HG02938 (cell line): ENCODE measurements around the gene MYZAP.

Experiments used
- ATAC-seq: cut with Tn5 transposase; IDR thresholded peaks from one replicate; pipeline ENCODE4 v1.9.1; 2021; ENCODE audit warnings: mild to moderate bottlenecking, moderate library complexity; ENCODE audit not compliant: unreplicated experiment

Gene MYZAP

DNA sequence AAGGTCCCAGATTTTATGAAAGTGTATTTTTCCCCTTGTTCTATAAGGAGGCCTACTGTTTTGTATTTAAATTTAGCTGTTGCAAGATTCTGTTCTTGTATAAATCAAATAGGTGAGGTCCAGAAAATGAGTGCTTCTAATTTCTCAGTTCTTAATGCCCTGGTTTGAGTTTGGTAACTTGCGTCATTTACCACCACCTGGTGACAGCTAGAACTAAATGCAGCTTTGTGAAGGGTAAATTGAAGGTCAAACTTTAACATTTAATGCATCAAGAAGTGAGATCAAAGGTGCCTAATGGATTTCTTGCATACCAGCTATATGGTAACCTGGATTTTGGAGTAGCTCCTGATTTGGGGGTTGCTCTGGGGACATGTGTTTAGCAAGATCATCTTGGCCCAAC is 64.1 kb downstream of the MYZAP start:
- ATAC-seq, result no peak

DNA sequence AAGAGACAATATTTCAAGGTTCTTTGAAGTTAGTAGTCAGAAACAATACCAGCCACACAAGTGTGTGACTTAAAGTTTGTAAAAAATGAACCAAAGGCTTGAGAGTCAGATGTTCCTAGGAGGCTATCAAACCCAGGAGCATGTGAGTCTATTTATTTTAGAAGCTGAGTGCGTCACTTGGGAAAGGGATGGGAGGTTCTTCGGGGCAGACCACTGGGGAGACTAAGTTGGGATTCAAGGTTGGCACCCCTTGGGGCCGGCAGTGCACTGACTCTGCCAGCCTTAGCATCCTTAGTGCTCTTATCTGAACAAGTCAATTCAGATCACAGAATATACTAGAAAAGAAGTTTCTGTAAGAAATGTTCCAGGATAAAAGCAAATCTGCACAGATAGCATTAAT is 64.7 kb downstream of the MYZAP start:
- ATAC-seq, result no peak

DNA sequence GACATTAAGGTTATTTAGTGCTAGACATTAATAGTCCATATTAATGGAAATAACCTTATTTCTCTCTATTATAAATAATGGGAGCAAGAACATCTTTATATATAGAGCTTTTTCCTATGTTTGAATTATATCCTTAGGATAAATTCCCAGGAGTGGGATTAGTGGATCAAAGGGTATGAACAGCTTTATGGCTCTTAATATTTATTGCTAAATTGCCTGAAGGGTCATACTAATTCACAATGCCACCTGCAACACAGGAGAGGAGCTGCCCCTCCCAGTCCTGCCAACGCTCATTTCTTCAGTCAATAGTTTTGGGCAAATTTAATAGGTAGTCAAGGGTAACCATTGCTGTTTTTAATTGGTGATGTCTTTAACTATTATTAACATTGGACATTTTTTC is 65.9 kb downstream of the MYZAP start:
- ATAC-seq, result no peak

DNA sequence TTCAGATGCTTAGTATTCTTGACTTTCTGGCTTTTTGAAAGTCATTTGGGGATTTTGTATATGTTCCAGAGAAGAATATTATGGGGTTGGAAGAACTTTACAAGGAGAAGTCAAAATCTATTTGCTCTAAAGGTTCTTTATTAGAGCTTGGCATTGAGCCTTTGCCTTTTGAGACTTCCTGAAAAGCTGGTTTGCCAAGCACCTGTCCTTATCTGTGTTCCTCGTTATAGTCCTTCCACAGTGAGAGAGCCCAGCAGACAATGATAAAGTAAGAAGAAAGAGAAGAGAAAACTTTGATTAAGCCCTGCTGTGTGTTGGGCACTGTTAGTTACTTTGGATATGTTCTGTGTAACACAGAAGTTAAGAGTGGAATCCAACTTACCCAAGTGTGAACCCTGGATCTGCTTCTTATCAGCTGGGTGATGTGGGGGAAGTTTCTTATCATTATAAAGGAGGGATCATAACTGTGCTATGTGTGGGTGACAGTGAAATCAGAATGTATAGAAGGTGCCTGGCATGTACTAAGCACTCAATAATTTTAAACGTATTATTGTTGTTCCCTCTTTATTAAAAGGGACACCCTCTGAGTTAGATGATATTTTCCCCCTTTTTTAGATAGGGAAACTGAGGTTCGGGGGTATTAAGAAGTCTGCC is 70.5 kb downstream of the MYZAP start:
- ATAC-seq, result no peak

DNA sequence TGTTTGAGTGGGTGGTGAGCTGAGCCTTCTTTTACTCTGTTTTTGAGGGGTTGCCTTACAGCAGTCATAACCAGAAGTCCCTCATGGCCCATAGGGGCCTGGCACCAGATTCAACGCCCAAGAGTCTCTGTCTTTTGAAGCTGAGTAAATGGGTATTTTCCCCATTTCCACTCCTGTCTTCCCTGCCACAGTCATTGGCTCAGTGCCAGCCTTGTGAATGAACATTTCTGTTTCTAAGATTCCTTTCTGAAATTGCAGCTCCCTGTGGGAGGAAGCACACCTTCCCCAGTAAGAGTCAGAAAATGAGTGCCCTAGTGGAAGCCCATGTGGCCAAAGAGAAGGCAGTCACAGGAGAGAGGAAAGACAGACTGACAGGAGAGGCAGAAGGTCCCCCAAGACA is 71.1 kb downstream of the MYZAP start:
- no peak for ATAC-seq

DNA sequence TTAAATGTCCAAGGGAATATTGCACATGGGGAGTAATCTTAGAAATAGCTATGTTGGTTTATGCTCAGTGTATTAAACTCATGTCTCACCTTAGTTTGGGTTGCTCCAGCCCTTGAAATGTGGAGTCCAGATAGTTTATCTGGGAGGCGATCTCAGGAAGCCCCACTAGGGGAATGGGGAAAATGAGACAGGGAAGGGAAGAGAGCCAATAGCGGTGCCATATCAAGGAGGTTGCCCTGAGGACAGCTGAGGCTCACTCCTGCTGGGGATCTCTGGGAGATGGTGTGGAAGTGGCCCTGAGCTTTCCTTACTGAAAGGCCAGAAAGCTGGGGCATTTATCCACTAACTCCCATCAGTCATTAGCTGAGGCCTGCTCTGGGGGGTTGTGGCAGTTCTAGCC is 71.6 kb downstream of the MYZAP start:
- no peak for ATAC-seq

DNA sequence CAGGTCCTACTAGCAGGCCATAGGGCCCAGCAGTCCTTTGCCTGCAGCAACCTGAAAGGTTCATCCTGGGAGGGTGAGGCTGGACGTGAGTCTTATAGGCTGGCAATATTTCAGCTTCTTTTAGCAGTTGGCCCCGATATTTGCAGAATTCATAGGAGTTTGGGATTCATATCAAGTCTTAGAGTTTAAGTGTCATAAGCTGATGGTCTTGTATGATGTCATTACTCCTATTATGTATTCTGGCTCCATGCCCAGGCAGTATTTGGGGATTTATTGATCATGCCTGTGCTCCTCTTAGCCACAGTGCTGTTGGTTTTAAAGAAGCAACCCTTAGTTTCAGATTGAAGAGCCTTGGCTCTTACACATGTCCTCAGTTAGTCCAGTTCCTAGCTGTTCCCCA is 73.5 kb downstream of the MYZAP start:
- no peak for ATAC-seq

DNA sequence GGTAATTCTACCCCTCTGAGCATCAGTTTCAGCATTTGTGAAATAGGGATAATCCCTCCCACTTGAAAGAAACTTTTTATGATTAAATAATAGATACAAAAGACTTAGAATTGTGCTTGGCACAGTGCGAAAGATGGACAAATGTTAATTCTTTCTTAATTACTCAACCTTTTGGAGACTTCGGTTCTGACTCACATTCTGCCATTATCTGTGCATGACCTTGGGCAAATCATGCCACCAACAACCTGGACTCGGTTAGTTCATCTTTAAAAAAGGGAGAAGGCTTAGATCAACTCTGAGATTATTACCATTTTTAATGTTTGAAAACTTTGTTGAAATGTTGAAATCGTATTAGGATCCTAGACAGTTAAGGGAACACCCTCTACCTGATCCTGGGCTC is 74.2 kb downstream of the MYZAP start:
- ATAC-seq, result no peak

DNA sequence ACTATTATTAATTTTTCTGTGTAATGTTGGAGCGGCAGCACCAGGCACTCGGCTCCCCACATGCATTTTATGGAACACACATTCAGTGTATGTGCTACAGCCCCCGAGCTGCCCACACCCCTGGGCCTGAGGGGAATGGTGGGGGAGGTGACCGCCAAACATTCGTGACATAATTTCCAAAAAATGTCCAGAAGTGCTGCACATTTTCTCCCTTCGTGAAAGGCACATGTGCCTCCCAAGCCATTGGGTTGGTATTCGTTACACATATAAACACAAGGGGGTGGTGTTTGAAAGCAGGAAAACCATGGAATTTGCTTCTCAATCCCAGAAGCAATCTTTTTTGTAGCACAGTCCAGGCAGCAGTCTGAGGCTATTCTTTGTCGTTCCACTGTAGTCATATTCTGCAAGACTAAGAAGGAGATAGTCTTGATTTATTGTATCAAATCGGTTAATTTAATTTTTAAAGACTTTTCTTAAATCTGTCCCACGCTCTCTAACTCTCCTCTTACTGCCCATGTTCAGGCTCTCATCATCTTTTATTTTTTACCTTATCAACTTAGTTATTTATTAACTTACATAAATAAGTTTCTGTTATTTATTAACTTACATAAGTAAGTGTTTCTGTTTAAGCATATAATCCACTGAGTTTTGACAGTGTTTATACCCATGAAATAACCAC is 75.6 kb downstream of the MYZAP start:
- ATAC-seq, result no peak

DNA sequence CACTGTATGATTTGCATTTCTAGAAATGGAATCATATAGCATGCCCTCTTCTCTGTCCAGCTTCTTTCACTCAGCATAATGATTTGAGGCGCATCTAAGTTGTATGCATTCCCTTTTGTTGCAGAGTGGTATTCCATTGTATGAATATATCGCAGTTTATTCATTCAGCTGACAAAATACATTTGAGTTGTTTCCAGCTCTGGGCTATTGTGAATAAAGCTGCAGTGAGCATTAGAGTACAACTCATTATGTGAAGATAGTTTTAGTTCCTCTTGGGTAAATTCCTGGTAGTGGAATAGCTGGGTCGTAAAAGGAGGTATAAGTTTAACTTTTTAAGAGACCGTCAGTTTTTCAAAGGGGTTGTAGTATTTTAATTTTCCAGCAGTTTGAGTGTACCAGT is 76.3 kb downstream of the MYZAP start:
- ATAC-seq, result no peak

DNA sequence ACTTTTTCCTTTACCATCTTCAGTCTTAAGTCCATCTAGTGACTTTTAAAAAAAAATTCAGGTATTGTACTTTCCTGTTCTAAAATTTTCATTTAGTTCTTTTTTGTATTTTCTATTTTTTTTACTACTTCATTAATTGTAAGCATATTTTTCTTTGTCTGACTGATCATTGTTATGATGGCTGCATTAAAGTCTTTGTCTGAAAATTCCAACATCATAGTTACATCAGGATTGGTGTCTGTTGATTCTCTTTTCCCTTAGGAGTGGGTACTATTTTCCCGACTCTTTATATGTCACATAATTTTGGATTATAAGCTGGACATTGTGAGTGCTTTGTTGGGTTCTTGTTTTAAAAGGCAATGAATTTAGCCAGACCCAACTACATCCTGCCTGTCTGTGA is 79.9 kb downstream of the MYZAP start:
- no peak for ATAC-seq

DNA sequence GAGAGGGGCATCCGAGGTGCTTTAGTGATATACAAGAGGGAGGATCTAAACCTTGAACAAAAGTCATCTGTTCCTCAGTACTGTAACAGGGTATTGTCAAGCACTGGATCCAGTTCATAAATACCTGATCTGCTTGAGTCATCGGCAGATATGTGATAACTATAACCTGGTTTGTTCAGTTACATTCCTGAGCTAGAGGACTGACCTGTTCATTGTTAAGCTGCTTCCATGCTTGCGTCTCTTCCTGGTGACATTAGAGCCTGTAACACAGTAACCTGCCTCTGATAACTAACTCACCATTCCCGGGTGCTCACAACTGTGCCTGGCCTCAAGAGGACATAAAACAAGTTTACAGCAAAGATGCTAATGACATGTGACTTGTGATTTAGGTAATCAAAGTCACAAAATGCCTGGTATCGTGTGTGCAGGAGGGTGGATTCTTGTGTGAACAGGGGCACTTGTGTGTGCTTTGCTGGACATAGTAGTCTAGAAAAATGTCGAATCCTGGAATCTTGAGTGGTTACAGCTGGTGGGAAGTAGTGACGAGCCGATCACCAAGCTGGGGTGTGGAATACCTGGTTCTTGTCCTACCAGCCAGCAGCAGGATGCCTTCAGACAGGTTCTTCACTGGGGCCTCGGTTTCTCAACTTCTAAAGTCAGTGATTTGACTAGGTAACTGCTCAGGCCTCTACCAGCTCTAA is 83.9 kb downstream of the MYZAP start:
- ATAC-seq, result no peak

DNA sequence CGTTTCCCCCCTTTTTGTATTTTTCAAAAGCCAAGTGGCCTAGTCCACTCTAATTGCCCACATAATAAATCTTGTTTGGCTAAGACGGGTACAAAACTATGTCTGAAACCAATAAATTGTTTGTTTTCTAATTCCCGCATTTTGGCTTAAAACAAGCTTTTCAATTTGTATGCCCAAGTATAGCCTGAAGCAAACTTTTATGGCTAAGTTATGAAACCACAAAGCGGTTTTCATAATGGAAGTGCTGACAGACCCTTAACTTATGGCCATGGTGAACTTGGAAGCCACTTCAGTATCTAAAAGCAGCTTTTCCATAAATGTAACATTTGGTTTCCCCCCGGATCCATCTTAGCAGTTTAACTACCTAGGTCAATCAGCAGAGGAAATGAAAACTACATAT is 84.9 kb downstream of the MYZAP start:
- no peak for ATAC-seq

DNA sequence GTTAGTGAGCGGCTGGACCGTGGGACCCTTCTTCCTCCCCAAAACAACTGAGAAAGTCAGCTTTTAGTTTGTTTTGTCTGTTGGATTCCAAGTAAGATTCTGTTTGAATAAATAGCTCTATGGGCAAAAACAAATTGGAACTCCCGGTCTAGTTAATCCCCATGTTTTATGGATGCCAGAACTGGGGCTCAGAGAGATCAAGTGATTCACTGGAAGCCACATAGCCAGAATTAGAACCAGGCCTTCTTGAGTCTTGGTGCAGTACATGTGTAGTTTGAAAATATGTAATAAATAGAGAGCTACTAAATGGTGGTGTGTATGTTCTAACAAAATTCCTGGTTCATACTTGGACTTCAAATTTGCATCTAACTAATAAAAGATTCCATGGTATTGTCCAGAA is 85.5 kb downstream of the MYZAP start:
- ATAC-seq, result no peak

DNA sequence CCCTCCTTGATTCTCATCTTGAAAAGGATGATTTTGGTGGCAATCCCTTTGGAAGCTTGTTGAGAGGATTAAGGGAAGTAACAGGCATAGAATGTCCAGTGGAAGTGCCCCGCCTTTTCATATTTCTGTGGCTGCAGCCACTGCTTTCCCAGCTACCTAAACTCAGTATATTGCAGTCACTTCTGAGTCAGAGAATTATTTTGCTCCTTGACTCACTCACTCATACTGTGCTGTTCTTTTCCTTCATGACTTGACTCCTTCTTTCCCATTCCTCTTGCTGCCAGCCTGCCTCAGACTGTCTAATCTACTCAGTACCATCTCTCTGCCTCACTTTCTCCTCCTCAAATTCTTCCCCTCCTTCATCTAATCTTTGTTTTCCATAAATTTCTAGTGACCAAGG is 88.3 kb downstream of the MYZAP start:
- no peak for ATAC-seq

DNA sequence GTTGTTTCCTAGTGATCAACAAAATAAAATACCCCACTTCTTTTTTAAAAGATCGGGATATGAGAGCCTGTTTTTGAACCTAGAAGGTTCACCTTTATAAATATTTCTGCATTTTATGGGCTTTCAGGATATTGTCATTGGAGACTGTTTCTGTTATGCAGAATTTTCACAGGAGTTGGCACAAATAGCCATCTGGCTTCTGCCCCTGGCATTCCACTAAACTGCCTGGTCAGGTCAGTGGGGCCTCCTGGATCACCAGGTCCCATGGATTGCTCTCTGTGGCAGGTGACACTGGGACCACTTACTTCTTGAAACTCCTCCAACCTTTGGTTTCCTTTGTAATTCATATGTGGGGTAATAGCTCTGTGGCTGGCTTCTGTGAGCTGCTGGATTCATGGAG is 89.3 kb downstream of the MYZAP start:
- ATAC-seq, result no peak

DNA sequence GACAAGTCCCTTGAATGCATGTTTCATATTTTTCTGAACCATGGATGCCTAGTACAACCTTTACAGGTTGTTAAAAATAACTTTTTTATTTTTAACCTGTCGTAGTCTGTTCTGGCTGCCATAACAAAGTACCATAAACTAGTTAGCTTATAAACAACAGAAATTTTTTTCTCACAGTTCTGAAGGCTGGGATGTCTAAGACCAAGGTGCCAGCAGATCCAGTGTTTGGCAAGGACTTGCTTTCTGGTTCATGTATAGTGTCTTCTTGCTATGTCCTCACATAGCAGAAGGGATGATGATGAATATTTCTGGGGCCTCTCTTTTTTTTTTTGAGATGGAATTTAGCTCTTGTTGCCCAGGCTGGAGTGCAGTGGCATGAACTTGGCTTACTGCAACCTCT is 91.8 kb downstream of the MYZAP start:
- ATAC-seq, result no peak

DNA sequence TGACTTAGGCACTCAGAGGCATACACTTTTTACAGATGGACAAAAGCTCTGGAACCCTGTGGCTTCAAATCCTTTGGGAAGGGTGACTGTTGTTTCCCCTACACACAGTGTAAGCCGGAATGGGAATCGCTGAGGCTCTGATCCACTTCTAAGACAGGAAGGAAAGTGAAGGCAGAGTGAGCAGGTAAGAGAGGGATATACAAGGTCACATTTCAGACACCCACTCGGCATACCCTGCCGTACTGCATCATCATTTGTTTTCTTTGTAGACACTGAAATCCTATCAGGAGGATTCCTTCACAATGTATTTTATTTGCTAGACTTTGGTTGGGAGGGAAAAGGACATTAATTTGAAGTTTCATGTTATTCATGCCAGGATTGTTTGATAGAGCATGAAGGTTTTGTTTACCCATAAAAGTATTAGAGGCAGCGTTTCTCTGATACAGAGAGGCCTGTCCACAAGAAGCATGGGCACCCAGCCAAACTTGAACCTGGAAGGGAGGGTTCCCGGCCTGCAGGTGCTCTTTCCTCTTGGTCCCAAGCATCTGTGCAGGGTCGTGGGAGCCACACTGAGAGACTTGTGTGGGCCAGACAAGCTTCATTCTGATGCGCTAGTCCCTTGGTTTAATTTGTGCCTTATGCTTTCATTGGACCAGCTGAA is 92.9 kb downstream of the MYZAP start:
- no peak for ATAC-seq

DNA sequence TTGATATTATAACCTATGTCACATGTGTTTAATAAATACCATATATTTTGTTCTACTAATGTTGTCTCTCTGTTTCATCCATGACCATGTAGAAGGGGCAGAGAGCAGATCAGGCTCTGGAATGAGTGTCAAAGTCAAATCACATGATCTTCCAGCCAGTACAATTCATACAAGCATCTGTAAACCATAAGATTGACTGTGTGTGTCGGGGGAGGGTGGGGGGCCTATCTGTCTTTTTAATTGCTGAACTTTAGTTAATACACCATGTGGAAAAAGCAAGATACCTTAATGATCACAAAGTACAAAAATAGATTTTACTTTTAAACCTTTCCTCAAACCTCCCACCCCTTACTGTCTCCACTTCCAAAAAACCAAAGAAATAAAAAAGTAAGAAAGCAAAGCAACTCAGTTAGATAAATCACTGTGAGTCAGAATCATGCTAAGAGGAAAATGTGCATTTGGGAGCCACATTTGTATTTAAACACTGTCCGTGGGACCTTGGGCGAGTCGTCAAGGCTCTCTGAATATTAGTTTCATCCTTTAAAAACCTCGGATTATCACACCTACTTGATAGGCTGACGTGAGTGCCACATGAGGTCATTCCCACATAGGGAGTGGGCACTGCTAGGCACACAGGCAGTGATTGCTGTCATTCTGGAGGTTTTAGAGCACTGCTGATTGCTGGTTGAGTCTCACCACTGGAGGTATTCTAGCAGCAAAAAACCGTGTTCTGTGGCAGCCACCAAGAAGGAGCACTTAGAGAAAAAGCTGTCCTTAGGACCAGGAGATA is 93.8 kb downstream of the MYZAP start:
- no peak for ATAC-seq

DNA sequence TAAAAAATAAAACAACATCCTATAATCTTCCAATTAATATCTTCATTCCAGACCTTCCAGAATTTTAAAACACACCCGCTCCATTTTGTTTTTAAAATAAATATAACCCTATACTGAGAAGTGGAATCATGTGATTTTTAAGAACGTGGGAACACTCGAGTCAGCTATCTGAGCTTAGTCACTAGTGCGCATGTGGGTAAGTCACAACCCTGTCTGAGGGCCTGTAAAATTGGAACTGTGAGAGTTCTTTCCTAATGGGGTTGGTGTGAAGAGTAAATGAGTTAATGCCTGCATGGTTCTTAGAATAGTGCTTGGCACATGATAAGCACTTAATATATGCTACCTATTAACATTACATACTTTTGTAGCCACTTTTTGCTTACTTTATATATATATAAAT is 95.0 kb downstream of the MYZAP start:
- ATAC-seq, result no peak

DNA sequence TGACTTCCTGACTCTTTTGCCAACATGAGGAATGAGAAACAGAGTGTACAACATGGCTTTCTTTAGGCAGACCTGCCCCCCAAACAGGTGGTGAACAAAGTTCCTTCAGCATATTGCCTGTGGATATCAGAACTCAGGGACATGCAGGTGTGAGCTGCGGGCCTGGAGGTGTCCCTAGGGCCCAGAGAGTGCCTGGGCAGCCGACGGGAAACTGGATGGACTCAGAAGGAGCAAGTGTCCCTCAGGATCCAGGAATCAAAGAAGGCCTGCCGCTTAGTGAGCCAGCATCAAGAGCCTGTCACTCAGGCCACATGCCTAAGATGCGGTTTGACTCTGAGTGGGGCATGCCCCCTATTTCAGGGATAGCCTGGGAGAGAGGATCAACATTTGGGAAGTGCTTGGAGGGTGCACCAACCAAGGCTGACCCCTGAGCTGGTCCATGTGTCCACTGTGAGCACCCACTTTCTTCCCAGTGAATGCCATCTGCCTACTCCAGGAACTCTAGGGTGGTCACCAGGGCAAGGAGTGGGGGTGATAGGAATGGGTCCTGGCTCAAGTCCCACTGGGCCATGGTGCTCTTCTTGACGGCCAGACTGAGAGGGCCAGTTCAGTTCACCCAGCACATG is 98.8 kb downstream of the MYZAP start:
- no peak for ATAC-seq
